Stimulated activated CD8-positive, alpha-beta memory T cell treated with anti-CD3 and anti-CD28 coated beads, Interleukin-12 subunit alpha, Interleukin-12 subunit beta, amount 100 ng/mL, for 24 hours (primary cell): ENCODE results near the gene SYNE3.

Experiments used
- DNase-seq: peaks from one replicate; pipeline ENCODE4 v3.0.0-alpha.2; 2020; ENCODE audit errors: extremely low read depth

Gene SYNE3

DNA sequence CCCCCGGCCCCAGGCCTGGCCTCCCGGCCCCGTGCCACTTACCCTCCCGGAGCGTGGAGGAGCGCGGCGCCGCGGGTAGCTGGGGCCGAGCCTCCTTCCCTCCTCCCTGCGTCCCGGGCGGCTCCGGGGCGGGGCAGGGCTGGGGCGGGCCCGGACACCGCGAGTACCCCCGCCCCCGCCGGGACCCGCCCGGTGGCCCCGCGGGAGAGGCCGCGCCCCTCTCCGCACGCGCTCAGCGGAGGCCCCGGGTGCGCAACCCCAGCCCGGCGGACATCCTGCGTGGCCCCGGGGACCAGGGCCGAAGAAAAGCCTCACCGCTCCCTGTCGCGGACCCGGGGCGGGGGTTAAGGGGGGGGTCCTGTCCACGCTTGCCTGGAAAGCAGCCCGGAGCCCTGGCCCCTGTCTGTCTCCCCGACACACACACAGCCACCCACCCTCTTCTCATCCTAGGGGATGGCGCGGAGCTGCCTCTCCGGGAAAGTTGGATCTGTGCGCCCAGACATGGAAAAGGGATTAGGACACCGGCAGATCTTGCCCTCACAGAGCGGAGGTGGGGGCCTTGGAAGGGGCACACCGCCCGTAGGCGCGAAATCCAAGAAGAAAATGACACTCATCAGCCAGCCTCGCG is at the start of gene SYNE3:
Gene SYNE3 (minus strand): TSS at position 97 of the 628 bp plus-strand sequence. CDS start 40,829 bp downstream, outside the sequence.
- no peak for DNase-seq

DNA sequence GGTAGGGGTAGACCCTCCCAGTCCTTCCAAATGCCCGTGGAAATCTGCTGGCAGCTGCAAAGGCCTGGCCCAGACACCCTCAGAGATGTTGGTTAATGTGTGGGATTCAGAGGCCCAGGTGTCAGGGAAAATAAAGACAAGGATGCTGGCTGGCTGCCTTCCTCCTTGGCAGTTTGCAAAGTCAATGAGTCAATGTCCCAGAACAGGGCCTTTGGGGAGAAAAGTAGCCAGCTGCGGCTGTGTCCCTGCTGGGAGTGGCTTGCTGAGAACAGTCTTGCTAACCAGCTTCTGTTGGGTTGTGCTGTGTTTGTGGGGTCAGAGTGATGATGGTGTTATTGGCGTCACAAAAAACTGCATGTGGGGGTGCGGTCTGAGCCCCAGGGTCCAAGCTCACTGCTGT is 47.6 kb upstream of the SYNE3 start:
- DNase-seq, result no peak

GRCh38 chr14:95562892-95563685 is 46.6 kb upstream of the SYNE3 start:
- no peak for DNase-seq

- peak; percentile 58 for DNase-seq
These were observed 44.6 kb upstream of the SYNE3 start for GRCh38 chr14:95561001-95561412.

DNA sequence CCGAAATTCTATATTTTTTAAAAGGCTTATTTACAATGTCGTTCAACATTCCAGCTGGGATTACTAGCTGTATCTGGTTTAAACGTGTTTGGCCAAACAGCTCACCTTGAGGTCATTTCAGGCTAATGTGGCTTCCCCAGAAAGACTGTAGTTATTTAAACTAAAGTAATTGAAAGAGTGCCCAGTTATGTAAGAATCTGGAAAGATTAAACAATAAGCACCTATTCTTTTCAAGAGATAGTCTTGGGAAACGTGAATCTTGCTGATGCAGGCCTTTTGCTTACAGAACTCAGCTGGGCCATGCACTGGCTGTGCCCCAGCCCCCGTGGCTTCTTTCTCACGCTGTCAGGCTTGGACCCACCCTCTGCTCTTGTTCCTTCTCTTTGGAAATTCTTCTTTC is 42.8 kb upstream of the SYNE3 start:
- DNase-seq, result no peak

DNA sequence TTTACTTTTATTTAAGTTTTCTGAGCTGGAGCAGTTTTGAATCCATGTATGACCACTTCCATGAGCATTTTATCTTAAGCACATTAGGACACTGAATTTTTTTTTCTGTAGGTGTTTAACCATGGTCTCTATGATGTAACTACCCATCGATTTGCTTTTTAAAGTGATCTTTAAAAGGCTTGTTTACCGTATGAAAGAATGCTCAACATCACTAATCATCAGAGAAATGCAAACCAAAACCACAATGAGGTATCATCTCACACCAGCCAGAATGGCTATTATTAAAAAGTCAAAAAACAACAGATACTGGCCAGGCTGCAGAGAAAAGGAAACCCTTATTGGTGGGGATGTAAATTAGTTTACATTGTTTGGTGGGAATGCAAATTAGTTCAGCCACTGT is 41.4 kb upstream of the SYNE3 start:
- no peak for DNase-seq

DNA sequence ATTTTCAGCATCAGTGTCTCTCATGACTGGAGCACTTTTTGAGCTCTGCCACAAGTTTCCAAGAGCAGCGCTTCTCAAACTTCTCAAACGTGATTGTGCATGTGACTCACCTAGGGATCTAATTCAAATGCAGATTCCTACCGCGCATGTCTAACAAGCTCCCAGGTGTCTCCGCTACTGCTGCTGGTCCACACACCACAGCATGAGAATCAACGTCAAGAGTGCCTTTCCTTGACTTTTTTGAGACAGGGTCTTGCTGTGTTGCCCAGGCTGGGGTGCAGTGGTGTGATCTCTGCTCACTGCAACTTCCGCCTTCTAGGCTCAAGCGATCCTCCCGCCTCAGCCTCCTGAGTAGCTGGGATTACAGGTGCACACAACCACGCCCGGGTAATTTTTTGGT is 40.8 kb upstream of the SYNE3 start:
- no peak for DNase-seq

DNA sequence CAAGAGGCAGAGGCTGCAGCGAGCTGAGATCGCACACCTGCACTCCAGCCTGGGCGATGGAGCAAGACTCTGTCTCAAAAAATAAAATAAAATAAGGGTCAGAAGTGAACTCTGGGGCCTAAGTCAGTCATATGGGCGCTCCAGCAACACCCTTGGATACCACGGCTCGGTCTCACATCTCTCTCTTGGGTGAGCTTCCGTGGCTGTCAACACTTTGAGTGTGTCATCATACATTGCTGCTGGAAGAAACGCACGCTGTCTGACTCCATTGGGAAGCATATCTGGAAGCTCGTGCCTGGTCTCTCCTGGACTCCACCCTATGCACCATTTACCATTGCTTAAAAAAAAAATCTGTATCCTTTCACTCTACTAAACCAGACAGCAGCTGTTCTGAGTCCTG is 38.6 kb upstream of the SYNE3 start:
- DNase-seq, result no peak

DNA sequence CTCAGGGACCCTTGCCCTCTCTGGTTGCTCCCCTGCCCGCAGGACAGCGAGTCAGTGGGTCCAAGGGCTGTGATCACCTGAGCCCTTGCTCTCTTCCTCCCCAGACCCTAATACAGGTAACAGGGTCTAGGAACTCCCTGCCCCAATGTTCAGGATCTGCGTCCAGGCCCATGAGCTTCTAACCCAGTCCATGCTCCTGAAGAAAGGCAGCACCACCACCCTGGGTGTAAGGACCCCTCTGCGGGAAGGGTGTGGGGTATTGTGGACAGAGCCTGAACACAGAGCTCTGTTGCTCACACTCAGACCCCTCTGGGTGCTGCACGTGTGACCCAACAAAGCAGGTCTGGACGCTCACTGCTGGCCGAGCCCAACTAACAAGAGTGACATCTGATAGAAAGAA is 36.7 kb upstream of the SYNE3 start:
- no peak for DNase-seq

GRCh38 chr14:95551435-95551834 is 35.0 kb upstream of the SYNE3 start:
- no peak for DNase-seq

DNA sequence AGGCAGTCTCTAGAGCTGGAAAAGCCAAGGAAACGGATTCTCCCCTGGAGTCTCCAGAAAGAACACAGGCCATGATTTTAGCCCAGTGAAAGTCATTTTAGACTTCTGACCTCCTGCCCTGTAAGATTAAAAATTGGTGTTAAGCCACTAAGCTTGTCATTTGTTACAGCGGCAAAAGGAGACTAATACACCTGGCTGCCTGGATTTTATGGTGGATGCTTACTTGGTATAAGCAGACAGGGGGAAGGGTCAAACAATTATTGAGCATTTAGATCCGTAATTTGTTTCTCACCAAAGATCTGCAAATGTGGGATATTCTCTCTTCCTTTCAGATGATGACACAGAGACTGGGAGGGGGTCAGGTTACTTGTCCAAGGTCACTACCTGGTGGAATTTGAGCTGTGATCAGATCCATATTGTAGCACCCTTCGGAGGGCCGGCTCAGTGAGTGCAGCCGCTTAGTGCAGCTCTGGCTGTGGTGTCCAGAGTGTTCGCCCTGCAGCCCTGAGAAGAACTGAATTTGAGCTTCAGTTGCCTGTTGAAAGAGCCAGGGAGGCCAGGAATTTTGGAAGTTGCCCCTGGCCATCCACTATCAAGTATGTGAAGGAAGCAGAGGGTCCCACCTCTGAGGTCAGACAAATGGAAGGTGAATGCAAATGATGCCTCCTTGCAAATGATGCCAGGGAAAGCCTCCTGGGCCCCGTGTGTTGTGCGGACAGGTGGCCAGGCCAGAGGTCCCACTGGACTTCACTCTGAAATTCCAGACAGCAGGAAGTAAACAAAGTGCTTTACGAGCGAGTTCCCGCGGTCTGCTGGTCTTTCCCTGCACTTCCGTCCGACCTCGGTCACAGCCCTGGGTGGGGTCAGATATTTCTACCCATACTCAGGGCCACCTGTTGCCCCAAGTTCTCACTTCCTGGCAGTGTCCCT is 33.5 kb upstream of the SYNE3 start:
- no peak for DNase-seq

DNA sequence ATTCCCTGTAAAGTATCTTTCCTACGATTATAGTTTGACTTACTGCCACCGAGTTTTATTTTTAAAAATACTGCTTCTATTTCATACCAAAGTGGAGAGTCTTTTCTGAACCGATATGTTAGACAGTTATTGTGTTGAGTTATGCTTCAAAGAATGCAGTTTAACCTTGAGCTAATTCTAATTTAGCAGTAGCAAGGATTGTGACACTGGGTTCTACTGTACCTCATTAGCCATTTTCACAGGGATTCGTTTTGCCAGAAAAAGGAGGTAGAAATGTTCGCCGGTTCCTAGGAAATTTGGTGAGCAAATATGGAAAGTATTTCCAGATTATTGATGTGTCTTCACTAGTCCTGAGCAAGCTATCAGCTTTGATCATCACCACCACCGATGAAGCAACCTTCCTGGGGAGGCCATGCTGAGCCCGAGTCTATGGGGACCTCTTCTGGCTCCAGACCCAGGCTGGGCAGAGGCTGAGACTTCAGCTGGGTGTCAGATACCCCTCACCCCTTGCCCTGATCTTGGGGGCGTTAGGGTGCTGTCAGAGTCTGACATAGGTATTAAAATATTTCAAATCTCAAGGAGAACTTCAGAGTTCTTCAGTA is 32.0 kb upstream of the SYNE3 start:
- DNase-seq, result no peak

- no peak for DNase-seq
These were observed 31.3 kb upstream of the SYNE3 start for GRCh38 chr14:95547626-95548327.

GRCh38 chr14:95547272-95547625 is 30.8 kb upstream of the SYNE3 start:
- DNase-seq, result no peak

GRCh38 chr14:95545515-95546168 is 29.2 kb upstream of the SYNE3 start:
- DNase-seq, result no peak

DNA sequence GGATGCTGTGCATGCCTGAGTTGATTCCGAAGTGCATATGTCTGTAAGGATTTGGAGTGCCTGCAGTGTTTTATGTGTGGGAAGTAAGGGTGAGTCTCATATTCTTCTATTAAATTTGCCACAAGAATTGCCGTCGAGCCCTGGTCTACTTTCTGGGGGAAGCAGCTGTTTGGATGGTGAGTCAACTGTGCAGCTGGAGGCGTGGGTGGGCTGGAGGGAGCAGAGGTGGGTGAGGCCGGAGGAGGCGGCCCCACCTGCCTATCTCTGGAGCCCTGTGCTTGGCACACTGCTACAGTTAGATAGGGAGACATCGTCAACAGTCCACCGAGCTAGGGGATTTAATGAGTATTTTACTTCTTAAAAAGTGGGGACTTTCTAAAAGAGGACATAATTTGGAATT is 28.1 kb upstream of the SYNE3 start:
- no peak for DNase-seq

DNA sequence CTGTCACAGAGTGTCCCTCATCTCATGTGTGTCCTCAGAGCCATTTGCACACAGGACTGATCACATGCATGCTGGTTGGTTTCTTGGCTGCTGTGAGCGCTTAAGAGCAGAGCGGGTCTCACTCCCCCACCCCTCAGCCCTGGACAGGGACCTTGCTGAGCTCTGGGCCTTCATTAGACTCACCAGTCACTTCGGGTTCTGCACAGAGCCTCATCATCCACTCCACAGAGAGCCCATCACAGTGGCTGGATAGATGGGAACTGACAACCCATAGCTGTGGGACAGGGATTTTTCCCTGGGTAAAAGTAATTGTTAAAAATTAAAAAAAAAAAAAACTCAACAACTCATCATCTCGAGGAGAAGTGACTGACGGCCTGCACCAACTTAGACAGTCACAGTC is 26.6 kb upstream of the SYNE3 start:
- DNase-seq, result no peak

DNA sequence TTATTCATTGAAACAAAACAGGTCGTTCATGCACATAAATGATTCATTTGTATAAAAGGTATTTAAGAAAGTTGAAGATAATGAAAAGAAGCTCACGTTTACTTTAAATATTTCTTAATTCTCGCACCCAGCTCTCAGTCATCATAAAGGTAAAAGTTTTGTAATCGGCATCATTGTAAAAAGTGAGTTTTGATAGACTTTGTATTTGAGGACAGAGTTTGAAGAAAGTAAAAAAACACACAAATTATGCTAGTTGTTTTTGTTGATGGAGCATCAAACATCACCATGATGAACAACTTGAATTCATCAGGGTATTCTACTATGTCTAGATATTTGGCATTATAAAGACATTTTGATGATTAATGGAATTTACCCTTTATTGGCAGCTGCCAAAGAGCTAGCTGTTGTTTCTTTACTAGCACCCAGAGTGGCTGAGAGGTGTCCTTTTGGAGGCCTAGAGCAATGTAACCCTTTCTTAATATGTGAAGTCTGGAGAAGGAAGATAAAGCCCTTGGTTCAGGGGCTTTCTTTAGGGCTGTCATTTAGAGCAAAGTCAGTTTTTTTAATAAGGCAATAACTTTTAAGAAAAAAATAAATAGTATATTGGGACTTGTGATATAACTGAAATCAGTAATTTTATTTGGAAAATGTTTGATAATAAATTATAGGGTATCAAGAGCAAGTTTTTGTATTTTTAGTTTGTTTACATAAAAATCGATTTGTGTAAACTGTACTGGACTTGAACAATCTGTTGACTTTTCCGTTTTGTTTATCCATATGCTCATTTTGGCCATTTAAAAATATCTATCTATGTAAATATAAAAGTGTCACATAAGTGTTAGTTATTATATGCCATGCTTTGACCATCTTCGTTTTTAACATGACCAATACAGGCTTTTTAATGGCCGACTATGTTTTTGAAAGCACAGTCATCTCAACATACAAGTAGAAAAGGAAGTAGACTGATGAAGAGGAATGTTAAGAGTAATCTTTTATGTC is 25.8 kb upstream of the SYNE3 start:
- DNase-seq, result no peak

DNA sequence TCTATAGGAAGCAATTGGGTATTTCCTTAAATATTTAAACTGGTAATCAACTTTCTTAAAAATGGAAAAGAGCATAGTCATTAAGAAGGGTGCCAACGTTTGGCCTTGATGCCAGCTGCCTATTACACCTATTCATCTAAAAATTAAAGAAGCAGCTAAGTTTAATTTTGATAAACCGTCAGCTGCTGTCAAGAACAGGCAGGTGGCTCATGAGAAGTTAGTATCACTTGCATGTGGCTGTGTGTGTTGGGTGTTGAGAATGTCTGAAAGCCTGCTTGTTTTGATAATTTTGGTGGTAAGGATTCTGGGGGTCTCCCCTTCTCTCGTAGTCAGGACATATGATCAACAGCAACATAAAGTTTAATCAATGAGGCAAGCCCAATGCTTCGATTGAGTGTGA is 24.9 kb upstream of the SYNE3 start:
- DNase-seq, result no peak
